ENCODE measurements around the gene CMC2.

The CMC2 gene

DNA sequence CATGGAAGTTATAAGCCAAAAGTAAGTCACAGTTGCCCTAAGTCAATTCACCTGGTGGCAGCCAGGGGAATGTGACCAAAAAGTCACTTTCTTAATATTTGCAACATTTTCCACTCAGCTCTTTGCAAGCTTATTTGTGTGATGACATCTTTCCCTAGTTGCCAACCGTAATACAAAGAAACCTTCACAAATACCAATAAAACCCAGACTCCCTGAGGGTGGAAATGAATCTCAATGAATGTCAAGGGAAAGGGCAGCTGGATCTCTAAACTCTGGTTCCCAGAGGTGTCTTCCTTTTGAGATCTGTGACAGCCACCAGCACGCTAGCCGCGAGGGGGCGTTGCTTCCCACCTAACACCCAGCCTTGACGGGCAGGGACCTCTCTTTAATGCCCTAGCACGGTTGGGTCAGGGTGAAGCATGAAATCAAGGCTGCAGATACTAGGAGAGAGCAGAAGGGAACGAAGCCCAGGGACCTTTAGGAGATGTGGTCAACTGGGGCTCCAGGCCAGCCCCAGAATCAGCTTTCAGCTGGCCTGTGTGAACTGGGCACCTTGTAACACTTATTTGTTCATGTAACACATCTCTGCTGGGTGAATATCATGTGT, 82.2 kb downstream of the CMC2 start:
- peak; percentile 28 for DNase-seq (ENCODE audit: low spot score)

GRCh38 chr16:80923356-80923755, 83.3 kb downstream of the CMC2 start:
- DNase-seq (ENCODE audit: low spot score): no peak

Data from left forelimb (tissue), 1 donor.